ENCODE measurements around the gene DAGLA.

DAGLA gene

GRCh38 chr11:61731211-61731951 is 51.2 kb downstream of the DAGLA start:
- TF ChIP-seq POLR2AphosphoS5 (IDR thresholded peaks at IDR 0.05; ENCODE audit: low read depth, low read length) (no peak), POLR2A (IDR thresholded peaks at IDR 0.05; ENCODE audit: low read depth, low read length) (no peak), SPI1 (IDR thresholded peaks at IDR 0.05; ENCODE audit: low read depth, low read length) (no peak), POU2F2 (IDR thresholded peaks at IDR 0.05; ENCODE audit: low read depth, low read length) (no peak), TAF1 (IDR thresholded peaks at IDR 0.05; ENCODE audit: low read depth, low read length) (no peak), PAX5 (IDR thresholded peaks at IDR 0.05; ENCODE audit: insufficient read depth, low read length, severe bottlenecking) (no peak)
- no peak for DNase-seq (ENCODE audit: insufficient read length, low spot score)
- no peak for FAIRE-seq

DNA sequence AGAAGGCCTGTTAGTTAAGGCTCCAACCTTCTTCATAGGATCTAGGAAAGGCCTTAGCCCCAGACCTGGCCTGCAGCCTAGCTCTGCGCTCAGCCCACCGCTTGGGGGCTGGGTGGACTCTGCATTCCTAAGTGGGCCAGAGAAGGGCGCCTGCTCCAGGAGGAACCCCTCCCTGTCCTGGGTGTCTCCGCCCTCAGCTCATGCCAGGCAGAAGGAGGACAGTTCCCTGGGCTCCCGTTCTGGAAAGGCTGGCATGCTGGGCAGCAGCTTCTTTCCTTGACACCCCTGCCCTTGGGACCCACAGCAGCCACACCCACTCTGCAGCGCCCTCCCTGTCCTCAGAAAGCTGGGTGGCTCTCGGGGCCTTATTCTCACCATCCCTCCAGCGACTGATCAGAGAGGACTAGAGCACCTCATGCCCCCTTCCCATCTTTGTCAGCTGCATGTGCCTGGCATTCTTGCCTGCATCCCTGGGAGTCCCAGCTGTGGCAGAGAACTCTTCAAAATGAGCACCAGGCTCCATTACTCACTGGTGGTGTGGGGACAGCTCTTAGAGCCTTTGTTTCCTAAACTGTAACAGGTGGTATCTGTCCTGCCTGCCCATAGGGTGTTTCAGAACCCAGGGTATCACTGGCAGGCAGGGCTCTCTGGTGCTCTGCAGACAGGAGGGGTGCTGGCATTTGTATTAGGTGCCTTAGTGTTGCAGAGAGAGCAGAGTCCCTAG is 51.9 kb downstream of the DAGLA start:
- FAIRE-seq = no peak
- TF ChIP-seq POLR2AphosphoS5 (IDR thresholded peaks at IDR 0.05; ENCODE audit: low read depth, low read length) (no peak), POLR2A (IDR thresholded peaks at IDR 0.05; ENCODE audit: low read depth, low read length) (no peak), SPI1 (IDR thresholded peaks at IDR 0.05; ENCODE audit: low read depth, low read length) (no peak), PAX5 (IDR thresholded peaks at IDR 0.05; ENCODE audit: insufficient read depth, low read length, severe bottlenecking) (no peak), TAF1 (IDR thresholded peaks at IDR 0.05; ENCODE audit: low read depth, low read length) (no peak), POU2F2 (IDR thresholded peaks at IDR 0.05; ENCODE audit: low read depth, low read length) (no peak)
- no peak for DNase-seq (ENCODE audit: insufficient read length, low spot score)

- FAIRE-seq (no peak), DNase-seq (ENCODE audit: insufficient read length, low spot score) (no peak)
- TF ChIP-seq POU2F2 (IDR thresholded peaks at IDR 0.05; ENCODE audit: low read depth, low read length) = no peak
- TF ChIP-seq SPI1 (IDR thresholded peaks at IDR 0.05; ENCODE audit: low read depth, low read length) = no peak
- no peak for TF ChIP-seq TAF1 (IDR thresholded peaks at IDR 0.05; ENCODE audit: low read depth, low read length)
- no peak for TF ChIP-seq PAX5 (IDR thresholded peaks at IDR 0.05; ENCODE audit: insufficient read depth, low read length, severe bottlenecking)
- no peak for TF ChIP-seq POLR2AphosphoS5 (IDR thresholded peaks at IDR 0.05; ENCODE audit: low read depth, low read length)
- TF ChIP-seq POLR2A (IDR thresholded peaks at IDR 0.05; ENCODE audit: low read depth, low read length) = no peak
Measured at GRCh38 chr11:61732705-61733104, 52.5 kb downstream of the DAGLA start.

- no peak for TF ChIP-seq SPI1 (IDR thresholded peaks at IDR 0.05; ENCODE audit: low read depth, low read length)
- no peak for TF ChIP-seq POU2F2 (IDR thresholded peaks at IDR 0.05; ENCODE audit: low read depth, low read length)
- no peak for TF ChIP-seq TAF1 (IDR thresholded peaks at IDR 0.05; ENCODE audit: low read depth, low read length)
- no peak for TF ChIP-seq PAX5 (IDR thresholded peaks at IDR 0.05; ENCODE audit: insufficient read depth, low read length, severe bottlenecking)
- TF ChIP-seq POLR2A (IDR thresholded peaks at IDR 0.05; ENCODE audit: low read depth, low read length) = no peak
- TF ChIP-seq POLR2AphosphoS5 (IDR thresholded peaks at IDR 0.05; ENCODE audit: low read depth, low read length) = no peak
- FAIRE-seq (peak; percentile 97), DNase-seq (ENCODE audit: insufficient read length, low spot score) (peak; percentile 99)
Measured at GRCh38 chr11:61733120-61733978, 53.2 kb downstream of the DAGLA start.

- FAIRE-seq = no peak
- no peak for DNase-seq (ENCODE audit: insufficient read length, low spot score)
- TF ChIP-seq POLR2AphosphoS5 (IDR thresholded peaks at IDR 0.05; ENCODE audit: low read depth, low read length) = no peak
- no peak for TF ChIP-seq POU2F2 (IDR thresholded peaks at IDR 0.05; ENCODE audit: low read depth, low read length)
- TF ChIP-seq SPI1 (IDR thresholded peaks at IDR 0.05; ENCODE audit: low read depth, low read length) = no peak
- no peak for TF ChIP-seq POLR2A (IDR thresholded peaks at IDR 0.05; ENCODE audit: low read depth, low read length)
- no peak for TF ChIP-seq TAF1 (IDR thresholded peaks at IDR 0.05; ENCODE audit: low read depth, low read length)
- TF ChIP-seq PAX5 (IDR thresholded peaks at IDR 0.05; ENCODE audit: insufficient read depth, low read length, severe bottlenecking) = no peak
Measured at GRCh38 chr11:61734767-61735166, 54.6 kb downstream of the DAGLA start.

DNA sequence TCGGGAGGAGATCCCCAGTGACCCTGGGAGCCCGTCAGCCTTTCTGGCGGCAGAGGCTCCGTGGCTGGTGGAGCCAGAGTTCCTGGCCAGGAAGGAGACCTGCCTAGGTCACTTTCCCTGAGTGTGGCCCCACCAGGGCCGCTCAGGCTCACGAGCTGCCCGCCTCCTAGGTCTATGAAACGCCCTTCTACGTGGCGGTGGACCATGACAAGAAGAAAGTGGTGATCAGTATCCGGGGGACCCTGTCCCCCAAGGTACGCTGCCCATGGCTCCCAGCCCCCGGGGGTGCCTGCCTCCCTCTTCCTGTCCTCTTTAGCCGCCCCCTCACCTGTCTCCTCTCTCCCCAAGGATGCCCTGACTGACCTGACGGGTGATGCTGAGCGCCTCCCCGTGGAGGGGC is 55.2 kb downstream of the DAGLA start:
- DNase-seq (ENCODE audit: insufficient read length, low spot score) (no peak), FAIRE-seq (no peak)
- TF ChIP-seq PAX5 (IDR thresholded peaks at IDR 0.05; ENCODE audit: insufficient read depth, low read length, severe bottlenecking) (no peak), SPI1 (IDR thresholded peaks at IDR 0.05; ENCODE audit: low read depth, low read length) (no peak), POLR2A (IDR thresholded peaks at IDR 0.05; ENCODE audit: low read depth, low read length) (no peak), POU2F2 (IDR thresholded peaks at IDR 0.05; ENCODE audit: low read depth, low read length) (no peak), POLR2AphosphoS5 (IDR thresholded peaks at IDR 0.05; ENCODE audit: low read depth, low read length) (no peak), TAF1 (IDR thresholded peaks at IDR 0.05; ENCODE audit: low read depth, low read length) (no peak)

- TF ChIP-seq SPI1 (IDR thresholded peaks at IDR 0.05; ENCODE audit: low read depth, low read length) (no peak), POLR2A (IDR thresholded peaks at IDR 0.05; ENCODE audit: low read depth, low read length) (no peak), POU2F2 (IDR thresholded peaks at IDR 0.05; ENCODE audit: low read depth, low read length) (no peak), POLR2AphosphoS5 (IDR thresholded peaks at IDR 0.05; ENCODE audit: low read depth, low read length) (no peak)
- no peak for DNase-seq (ENCODE audit: insufficient read length, low spot score)
- no peak for FAIRE-seq
Measured at GRCh38 chr11:61736310-61736709, 56.1 kb downstream of the DAGLA start.

DNA sequence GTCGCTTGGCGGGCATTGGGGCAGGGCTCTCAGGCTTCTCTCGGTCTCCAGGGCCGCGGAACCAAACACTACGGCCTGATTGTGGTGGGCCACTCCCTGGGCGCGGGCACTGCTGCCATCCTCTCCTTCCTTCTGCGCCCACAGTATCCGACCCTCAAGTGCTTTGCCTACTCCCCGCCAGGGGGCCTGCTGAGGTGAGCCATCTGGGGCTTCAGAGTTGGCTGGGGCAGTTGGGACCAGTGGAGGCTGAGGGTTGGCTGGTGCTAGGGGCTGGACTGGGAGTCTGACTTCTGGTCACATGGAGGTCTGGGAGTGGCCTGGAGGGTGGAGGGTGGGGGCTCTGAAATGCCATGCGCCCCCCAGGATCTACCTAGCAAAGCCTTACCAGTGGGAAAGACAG is 56.9 kb downstream of the DAGLA start:
- no peak for FAIRE-seq
- no peak for DNase-seq (ENCODE audit: insufficient read length, low spot score)
- TF ChIP-seq SPI1 (IDR thresholded peaks at IDR 0.05; ENCODE audit: low read depth, low read length) (no peak), POLR2A (IDR thresholded peaks at IDR 0.05; ENCODE audit: low read depth, low read length) (no peak), TAF1 (IDR thresholded peaks at IDR 0.05; ENCODE audit: low read depth, low read length) (no peak), POU2F2 (IDR thresholded peaks at IDR 0.05; ENCODE audit: low read depth, low read length) (no peak), PAX5 (IDR thresholded peaks at IDR 0.05; ENCODE audit: insufficient read depth, low read length, severe bottlenecking) (no peak), POLR2AphosphoS5 (IDR thresholded peaks at IDR 0.05; ENCODE audit: low read depth, low read length) (no peak)
